ENCODE measurements around the gene GLDN.

- TF ChIP-seq CTCF (IDR thresholded peaks at IDR 0.05) (no peak), POLR2A (IDR thresholded peaks at IDR 0.05) (no peak), POLR2AphosphoS5 (IDR thresholded peaks at IDR 0.05; ENCODE audit: insufficient read depth in 1 of 2, low read depth in 1 of 2) (no peak)
Measured at GRCh38 chr15:51356147-51356546, 14.7 kb downstream of the GLDN start.

Measured in vagina (tissue), 2 donors.